ENCODE measurements around the gene NXF1.

- TF ChIP-seq EZH2 (IDR thresholded peaks at IDR 0.05; ENCODE audit: low read length, missing control alignments): no peak
- TF ChIP-seq, protein P1, sequence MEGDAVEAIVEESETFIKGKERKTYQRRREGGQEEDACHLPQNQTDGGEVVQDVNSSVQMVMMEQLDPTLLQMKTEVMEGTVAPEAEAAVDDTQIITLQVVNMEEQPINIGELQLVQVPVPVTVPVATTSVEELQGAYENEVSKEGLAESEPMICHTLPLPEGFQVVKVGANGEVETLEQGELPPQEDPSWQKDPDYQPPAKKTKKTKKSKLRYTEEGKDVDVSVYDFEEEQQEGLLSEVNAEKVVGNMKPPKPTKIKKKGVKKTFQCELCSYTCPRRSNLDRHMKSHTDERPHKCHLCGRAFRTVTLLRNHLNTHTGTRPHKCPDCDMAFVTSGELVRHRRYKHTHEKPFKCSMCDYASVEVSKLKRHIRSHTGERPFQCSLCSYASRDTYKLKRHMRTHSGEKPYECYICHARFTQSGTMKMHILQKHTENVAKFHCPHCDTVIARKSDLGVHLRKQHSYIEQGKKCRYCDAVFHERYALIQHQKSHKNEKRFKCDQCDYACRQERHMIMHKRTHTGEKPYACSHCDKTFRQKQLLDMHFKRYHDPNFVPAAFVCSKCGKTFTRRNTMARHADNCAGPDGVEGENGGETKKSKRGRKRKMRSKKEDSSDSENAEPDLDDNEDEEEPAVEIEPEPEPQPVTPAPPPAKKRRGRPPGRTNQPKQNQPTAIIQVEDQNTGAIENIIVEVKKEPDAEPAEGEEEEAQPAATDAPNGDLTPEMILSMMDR (conservative IDR thresholded peaks at IDR 0.05 in 1 of 2, IDR thresholded peaks at IDR 0.05 in 1 of 2; ENCODE audit: low read depth in 1 of 2, low read length in 2 of 2): no peak
Measured at GRCh38 chr11:62792202-62792575, 13.1 kb downstream of the NXF1 start.
